Activated T-helper 2 cell treated with anti-CD3 and anti-CD28 coated beads, Interferon-gamma antibody, Interleukin-2, Interleukin-4, amounts not matched to agents 10 μg/mL and 5 μg/mL and 100 μg/mL, durations not matched to agents 14 hours and 24 hours and 36 hours (primary cell): ENCODE measurements around the gene ANKS4B. TPM values are rescaled to one million over a fixed set of nuclear protein-coding genes. Genes with fewer than 3 reads are reported as not detected.
"Not testable (repeated sequence)": the region's sequence is repeated elsewhere in the genome, so short reads cannot be mapped to it uniquely, and the experiment has no call there.

ENCODE experiments used
- DNase-seq: peaks from one replicate; pipeline ENCODE4 v3.0.0; 2021; ENCODE audit warnings: low spot score
- H3K27ac Mint-ChIP-seq: one replicate; pipeline ENCODE4 v1.8.0; 2021; ENCODE audit warnings: mixed read lengths
- H3K27me3 Mint-ChIP-seq: one replicate; pipeline ENCODE4 v1.8.0; 2021; ENCODE audit warnings: low read depth, mixed read lengths
- H3K36me3 Mint-ChIP-seq: one replicate; pipeline ENCODE4 v1.8.0; 2021; ENCODE audit warnings: low read depth, mixed read lengths
- H3K4me1 Mint-ChIP-seq: one replicate; pipeline ENCODE4 v1.8.0; 2021; ENCODE audit warnings: low read depth, mixed read lengths
- H3K4me3 Mint-ChIP-seq: one replicate; pipeline ENCODE4 v1.8.0; 2021; ENCODE audit warnings: low read depth, mild to moderate bottlenecking, moderate library complexity, mixed read lengths
- H3K9me3 Mint-ChIP-seq: one replicate; pipeline ENCODE4 v1.8.0; 2021; ENCODE audit warnings: mixed read lengths
- intact Hi-C: fragments of 100-400 bp; cut with micrococcal nuclease; formaldehyde crosslinking; loops from one replicate; pipeline ENCODE4 v1.15.1; 2023
- total RNA-seq: library from RNA; stranded (reverse); gene quantifications from 2 replicates; pipeline ENCODE4 v1.2.3, GENCODE V29; 2022

ANKS4B gene
- total RNA-seq, 1 donor from 2014 or later: not detected

DNA sequence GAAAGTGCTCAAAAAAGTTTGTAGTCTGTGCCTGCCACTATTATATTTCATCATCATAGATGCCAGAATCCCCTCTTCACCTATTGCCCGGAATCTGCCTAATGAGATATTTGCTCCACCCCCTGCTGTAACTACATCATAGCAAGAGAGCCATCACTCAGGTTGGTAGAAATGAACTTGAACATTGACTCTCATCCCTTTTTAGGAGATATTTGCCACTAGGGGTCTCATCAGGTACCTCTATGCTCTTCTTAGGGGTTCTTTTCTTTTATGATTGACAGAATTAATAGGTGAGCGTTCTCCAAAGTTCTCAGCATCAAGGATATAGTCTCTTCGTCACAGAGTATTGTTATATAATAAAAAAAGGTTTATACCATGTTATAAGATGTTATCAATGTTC lies 20.0 kb downstream of the ANKS4B start:
- intact Hi-C loops: no loop called here
- no peak overlapping the region for H3K27ac Mint-ChIP-seq
- no peaks in the 10 kb centered on the region for H3K4me1 Mint-ChIP-seq
- no peak overlapping the region for H3K4me3 Mint-ChIP-seq
- DNase-seq: no peak
- H3K27me3 Mint-ChIP-seq: peaks cover 15% of the 10 kb centered on the region
- no peaks in the 10 kb centered on the region for H3K9me3 Mint-ChIP-seq
- no peaks in the 10 kb centered on the region for H3K36me3 Mint-ChIP-seq

- Mint-ChIP-seq H3K27ac (no peak overlapping the region), H3K4me1 (no peaks in the 10 kb centered on the region), H3K9me3 (no peaks in the 10 kb centered on the region), H3K4me3 (no peak overlapping the region), H3K36me3 (no peaks in the 10 kb centered on the region), H3K27me3 (peaks cover 17% of the 10 kb centered on the region)
- DNase-seq: no peak
- intact Hi-C loops: no loop called here
Observed at GRCh38 chr16:21256636-21257035, 23.1 kb downstream of the ANKS4B start.

DNA sequence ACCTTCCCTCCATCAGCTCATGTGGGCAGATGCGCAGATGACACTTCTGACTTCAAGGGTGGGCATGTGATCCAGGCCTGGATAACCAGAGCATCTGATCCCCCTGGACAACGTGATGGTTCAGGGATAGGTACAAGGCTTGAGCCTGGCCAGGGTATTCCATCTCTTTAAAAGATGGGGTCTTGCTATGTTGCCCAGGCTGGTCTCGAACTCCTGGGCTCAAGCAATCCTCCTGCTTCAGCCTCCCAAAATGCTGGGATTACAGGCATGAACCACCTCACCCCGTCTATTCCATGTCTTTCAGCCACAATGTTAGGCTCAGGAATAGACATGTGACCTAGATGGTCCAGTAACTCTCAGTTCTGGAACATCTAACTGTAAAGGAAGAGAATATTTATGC lies 23.8 kb downstream of the ANKS4B start:
- Mint-ChIP-seq H3K4me1 (no peaks in the 10 kb centered on the region), H3K27ac (no peak overlapping the region), H3K27me3 (peaks cover 17% of the 10 kb centered on the region), H3K4me3 (no peak overlapping the region), H3K36me3 (no peaks in the 10 kb centered on the region), H3K9me3 (no peaks in the 10 kb centered on the region)
- no peak for DNase-seq
- intact Hi-C loops: no loop called here

DNA sequence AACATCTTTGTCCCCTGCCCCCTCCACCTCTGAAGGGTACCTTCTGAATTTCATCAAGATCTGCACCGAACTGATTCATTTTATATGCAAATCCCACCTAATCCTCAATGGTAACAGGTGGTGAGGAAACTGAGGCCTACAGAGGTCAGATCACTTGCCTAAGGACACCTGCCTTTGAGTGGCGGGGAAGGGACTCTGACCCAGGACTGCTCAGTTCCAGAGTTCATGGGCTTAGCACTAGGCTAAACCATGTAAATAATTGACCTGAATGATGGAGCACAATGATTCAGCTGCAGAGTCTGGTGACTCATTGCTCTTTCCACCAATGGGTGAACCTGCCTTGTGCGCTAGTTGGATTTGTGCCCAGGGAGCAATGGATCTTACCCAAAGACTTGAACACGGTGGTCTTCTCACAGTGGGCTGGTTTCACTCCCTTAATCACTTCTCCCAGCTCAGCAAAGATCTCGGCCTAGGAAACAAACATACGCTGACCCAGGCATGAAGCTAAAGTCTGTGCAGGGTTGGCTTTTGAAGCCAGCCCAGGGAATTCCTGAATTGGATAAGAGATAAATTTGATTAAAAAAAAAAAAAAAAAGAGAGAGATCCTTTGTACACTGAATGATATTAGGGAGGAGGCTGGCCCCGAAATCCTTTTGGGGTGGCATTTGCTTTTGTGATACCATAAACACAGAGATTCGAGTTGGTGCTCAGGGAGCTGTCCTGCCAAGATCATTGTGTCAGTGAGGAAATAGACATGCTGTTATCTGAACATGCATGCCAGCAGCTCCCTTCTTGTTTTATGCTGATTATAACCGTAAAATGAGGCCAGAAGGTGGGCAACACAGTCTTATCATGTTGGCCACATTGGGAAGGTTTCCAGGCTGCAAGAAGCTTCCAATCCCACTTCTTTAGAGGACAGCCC lies 27.6 kb downstream of the ANKS4B start:
- no peak overlapping the region for H3K27ac Mint-ChIP-seq
- peaks cover 14% of the 10 kb centered on the region for H3K27me3 Mint-ChIP-seq
- H3K4me3 Mint-ChIP-seq: no peak overlapping the region
- intact Hi-C loops: no loop called here
- H3K36me3 Mint-ChIP-seq: no peaks in the 10 kb centered on the region
- DNase-seq: no peak
- no peaks in the 10 kb centered on the region for H3K9me3 Mint-ChIP-seq
- no peaks in the 10 kb centered on the region for H3K4me1 Mint-ChIP-seq

DNA sequence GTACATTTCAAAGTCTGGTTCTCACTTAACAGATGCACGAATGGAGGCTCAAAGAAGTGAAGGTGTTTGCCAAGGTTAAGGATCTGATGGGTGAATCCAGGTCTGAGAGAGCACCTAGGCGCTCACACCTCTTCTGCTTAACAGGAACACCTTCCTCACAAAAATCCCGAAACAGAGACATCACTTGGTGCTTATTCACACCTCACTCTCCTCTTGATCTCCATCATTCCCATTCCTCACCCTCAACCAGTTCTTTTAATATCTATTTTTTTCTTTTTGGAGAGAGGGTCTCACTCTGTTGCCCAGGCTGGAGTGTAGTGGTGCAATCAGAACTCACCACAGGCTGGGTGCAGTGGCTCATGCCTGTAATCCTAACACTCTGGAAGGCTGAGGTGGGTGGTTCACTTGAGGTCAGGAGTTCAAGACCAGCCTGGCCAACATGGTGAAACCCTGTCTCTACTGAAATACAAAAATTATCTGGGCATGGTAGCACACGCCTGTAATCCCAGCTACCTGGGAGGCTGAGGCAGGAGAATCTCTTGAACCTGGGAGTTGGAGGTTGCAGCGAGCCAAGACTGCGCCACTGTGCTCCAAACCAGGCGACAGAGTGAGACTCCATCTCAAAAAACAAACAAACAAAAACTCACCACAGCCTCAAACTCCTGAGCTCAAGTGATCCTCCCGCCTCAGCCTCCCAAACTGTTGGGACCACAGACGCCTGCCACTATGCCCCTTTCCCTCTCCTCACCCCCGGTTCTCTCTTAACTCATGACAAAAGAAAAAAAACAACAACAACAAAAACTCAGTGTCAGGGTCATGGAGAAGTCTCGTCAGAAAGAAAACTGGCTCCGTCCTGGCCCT lies 29.5 kb downstream of the ANKS4B start:
- Mint-ChIP-seq H3K4me1 (no peaks in the 10 kb centered on the region), H3K36me3 (no peaks in the 10 kb centered on the region), H3K9me3 (no peaks in the 10 kb centered on the region), H3K4me3 (no peak overlapping the region), H3K27me3 (peaks cover 13% of the 10 kb centered on the region), H3K27ac (no peak overlapping the region)
- DNase-seq: no peak
- intact Hi-C loops: no loop called here

GRCh38 chr16:21263640-21264570 lies 30.4 kb downstream of the ANKS4B start:
- no peak overlapping the region for H3K27ac Mint-ChIP-seq
- no peak overlapping the region for H3K4me3 Mint-ChIP-seq
- H3K9me3 Mint-ChIP-seq: no peaks in the 10 kb centered on the region
- intact Hi-C loops: no loop called here
- no peak for DNase-seq
- H3K36me3 Mint-ChIP-seq: no peaks in the 10 kb centered on the region
- H3K27me3 Mint-ChIP-seq: peaks cover 13% of the 10 kb centered on the region
- H3K4me1 Mint-ChIP-seq: no peaks in the 10 kb centered on the region

- intact Hi-C loops: no loop called here
- H3K36me3 Mint-ChIP-seq: no peaks in the 10 kb centered on the region
- no peaks in the 10 kb centered on the region for H3K4me1 Mint-ChIP-seq
- no peak for DNase-seq
- no peak overlapping the region for H3K27ac Mint-ChIP-seq
- peaks cover 11% of the 10 kb centered on the region for H3K27me3 Mint-ChIP-seq
- no peaks in the 10 kb centered on the region for H3K9me3 Mint-ChIP-seq
- no peak overlapping the region for H3K4me3 Mint-ChIP-seq
Observed at GRCh38 chr16:21264571-21265036, 31.1 kb downstream of the ANKS4B start.

- H3K9me3 Mint-ChIP-seq: no peaks in the 10 kb centered on the region
- H3K27me3 Mint-ChIP-seq: peaks cover 8% of the 10 kb centered on the region
- H3K27ac Mint-ChIP-seq: no peak overlapping the region
- no peak for DNase-seq
- no peak overlapping the region for H3K4me3 Mint-ChIP-seq
- intact Hi-C loops: no loop called here
- no peaks in the 10 kb centered on the region for H3K36me3 Mint-ChIP-seq
- H3K4me1 Mint-ChIP-seq: no peaks in the 10 kb centered on the region
Observed at GRCh38 chr16:21265104-21265837, 31.8 kb downstream of the ANKS4B start.

DNA sequence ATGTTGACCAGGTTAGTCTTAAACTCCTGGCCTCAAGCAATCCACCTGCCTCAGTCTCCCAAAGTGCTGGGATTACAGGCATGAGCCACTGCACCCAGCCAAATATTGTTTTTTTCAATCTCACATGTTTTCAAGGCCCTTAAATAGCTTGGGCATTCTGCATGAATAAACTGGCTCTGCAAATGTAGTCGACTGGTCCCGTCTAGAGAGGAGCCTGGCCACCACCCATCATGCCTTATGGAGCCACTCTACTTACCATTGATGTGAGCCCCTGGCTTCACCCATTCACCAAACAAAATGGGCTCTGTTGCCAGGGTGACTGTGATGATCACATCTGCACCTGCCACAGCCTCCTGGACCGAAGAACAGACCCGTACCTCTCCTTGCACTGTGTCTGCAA lies 33.8 kb downstream of the ANKS4B start:
- no peaks in the 10 kb centered on the region for H3K36me3 Mint-ChIP-seq
- H3K4me3 Mint-ChIP-seq: no peak overlapping the region
- intact Hi-C loops: no loop called here
- no peak overlapping the region for H3K27ac Mint-ChIP-seq
- no peaks in the 10 kb centered on the region for H3K4me1 Mint-ChIP-seq
- no peak for DNase-seq
- no peaks in the 10 kb centered on the region for H3K9me3 Mint-ChIP-seq
- H3K27me3 Mint-ChIP-seq: peaks cover 8% of the 10 kb centered on the region

- no peaks in the 10 kb centered on the region for H3K4me1 Mint-ChIP-seq
- intact Hi-C loops: no loop called here
- H3K27me3 Mint-ChIP-seq: peaks cover 10% of the 10 kb centered on the region
- H3K27ac Mint-ChIP-seq: no peak overlapping the region
- no peak for DNase-seq
- no peak overlapping the region for H3K4me3 Mint-ChIP-seq
- no peaks in the 10 kb centered on the region for H3K36me3 Mint-ChIP-seq
- H3K9me3 Mint-ChIP-seq: no peaks in the 10 kb centered on the region
Observed at GRCh38 chr16:21268236-21268635, 34.7 kb downstream of the ANKS4B start.

- Mint-ChIP-seq H3K4me1 (no peaks in the 10 kb centered on the region), H3K27me3 (peaks cover 29% of the 10 kb centered on the region), H3K9me3 (no peaks in the 10 kb centered on the region), H3K36me3 (no peaks in the 10 kb centered on the region), H3K4me3 (no peak overlapping the region), H3K27ac (no peak overlapping the region)
- DNase-seq: no peak
- intact Hi-C loops: no loop called here
Observed at GRCh38 chr16:21272253-21272652, 38.8 kb downstream of the ANKS4B start.

- DNase-seq, H3K4me1 Mint-ChIP-seq, H3K27ac Mint-ChIP-seq, intact Hi-C loops, H3K9me3 Mint-ChIP-seq, H3K36me3 Mint-ChIP-seq, H3K4me3 Mint-ChIP-seq: not testable (repeated sequence)
- peaks cover 29% of the 10 kb centered on the region for H3K27me3 Mint-ChIP-seq
Observed at GRCh38 chr16:21272763-21273162, 39.3 kb downstream of the ANKS4B start.
